Measurements from ENCODE around the gene TM9SF2.
"Not testable (repeated sequence)": the region's sequence is repeated elsewhere in the genome, so short reads cannot be mapped to it uniquely, and the experiment has no call there.

Gene TM9SF2
- total RNA-seq = 71.7 to 193 reads per million in 2 donors

DNA sequence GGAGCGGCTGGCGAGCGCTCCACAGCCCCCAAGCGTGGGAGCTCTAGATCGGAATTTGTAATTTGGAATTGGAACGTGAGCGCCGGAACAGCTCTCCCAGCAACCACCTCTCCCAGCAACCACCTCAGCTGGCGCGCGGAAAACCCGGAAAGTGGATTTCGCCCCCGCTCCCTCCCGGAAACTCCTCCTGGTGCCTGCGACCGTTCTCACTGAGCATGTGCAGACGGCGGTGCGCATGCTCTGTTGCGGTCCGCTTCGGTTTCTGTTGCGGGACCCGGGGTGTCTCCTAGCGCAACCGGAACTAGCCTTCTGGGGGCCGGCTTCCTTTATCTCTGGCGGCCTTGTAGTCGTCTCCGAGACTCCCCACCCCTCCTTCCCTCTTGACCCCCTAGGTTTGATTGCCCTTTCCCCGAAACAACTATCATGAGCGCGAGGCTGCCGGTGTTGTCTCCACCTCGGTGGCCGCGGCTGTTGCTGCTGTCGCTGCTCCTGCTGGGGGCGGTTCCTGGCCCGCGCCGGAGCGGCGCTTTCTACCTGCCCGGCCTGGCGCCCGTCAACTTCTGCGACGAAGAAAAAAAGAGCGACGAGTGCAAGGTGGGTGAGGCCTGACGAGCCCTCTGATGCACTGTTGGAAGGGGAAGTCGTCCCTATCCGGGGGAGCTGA lies at the start of gene TM9SF2:
Gene TM9SF2 (plus strand): TSS at position 289 of the 664 bp plus-strand sequence. CDS start 135 bp downstream, at position 424.
- DNase-seq = peak; percentile 98

- no peak for DNase-seq
Measured at GRCh38 chr13:99454518-99455183, 46.6 kb upstream of the TM9SF2 start.

- no peak for DNase-seq
Measured at GRCh38 chr13:99459099-99459850, 42.0 kb upstream of the TM9SF2 start.

DNA sequence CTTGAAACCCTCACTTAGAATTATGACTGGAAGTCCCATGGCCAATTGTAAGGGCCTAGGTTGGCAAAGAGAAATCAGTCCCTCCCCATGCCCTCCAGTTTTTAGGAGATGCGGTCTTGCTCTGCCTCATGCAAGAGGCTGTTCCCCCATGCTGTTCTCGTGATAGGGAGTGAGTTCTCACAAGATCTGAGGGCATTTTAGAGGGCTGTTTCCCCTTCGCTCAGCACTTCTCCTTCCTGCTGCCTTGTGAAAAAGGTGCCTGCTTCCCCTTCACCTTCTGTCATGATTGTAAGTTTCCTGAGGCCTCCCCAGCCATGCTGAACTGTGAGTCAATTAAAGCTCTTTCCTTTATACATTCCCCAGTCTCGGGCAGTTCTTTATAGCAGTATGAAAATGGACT lies 40.5 kb upstream of the TM9SF2 start:
- DNase-seq = not testable (repeated sequence)

GRCh38 chr13:99463646-99464397 lies 37.5 kb upstream of the TM9SF2 start:
- DNase-seq = no peak

GRCh38 chr13:99464441-99464949 lies 36.8 kb upstream of the TM9SF2 start:
- DNase-seq = no peak

DNA sequence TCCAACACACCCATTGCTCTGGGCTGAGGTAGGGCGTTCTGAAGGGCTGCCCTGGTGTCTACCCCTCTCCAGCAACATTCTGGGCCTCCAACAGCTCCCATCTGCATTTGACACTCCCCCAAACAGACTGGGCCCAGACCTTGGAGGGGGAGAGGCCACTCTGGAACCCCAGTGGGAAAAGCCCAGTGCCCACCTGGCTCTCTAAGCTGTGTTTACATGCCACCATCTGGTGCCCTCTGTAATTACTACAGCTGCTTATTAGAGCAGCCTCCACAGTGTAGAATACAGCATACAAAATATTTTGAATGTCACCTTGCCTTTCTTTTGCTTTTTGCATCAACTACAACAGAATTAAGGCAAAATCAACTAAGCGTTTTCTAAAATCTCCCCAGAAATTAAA lies 35.8 kb upstream of the TM9SF2 start:
- no peak for DNase-seq

- DNase-seq = no peak
Measured at GRCh38 chr13:99467764-99468163, 33.5 kb upstream of the TM9SF2 start.

DNA sequence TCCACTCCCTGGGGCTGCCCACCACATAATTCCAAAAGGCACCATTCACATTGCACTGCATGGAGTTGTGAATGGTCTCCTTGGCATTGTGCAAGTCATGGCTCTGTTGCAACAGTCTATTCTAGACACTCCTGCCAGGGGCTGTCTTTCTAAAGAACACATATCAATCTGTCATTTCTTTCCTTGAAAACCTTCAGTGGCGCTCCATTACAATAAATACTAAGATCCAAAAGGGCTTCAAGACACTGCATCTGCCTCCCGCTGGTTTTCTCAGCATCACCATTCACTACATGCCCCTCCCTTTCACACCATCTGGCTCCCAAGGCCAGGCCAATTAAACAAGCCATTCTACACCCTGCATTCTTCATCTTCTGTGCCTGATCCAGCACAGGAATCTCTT lies 32.2 kb upstream of the TM9SF2 start:
- DNase-seq = no peak

DNA sequence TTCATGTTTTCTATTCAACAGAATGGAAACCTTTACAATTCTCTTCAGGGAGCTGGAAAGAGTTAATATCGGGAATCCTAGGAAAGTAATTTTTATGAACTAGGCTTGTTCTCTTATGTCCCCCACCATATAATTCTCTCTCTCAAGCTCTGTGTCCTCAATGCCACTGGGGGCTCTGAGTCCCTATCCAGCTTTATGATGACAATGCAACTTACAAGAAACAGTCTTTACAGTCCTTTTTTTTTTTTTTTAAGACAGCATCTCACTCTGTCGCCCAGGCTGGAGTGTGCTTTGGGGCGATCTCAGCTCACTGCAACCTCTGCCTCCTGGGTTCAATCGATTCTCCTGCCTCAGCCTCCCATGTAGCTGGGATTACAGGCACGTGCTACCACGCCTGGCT lies 31.2 kb upstream of the TM9SF2 start:
- DNase-seq = no peak

DNA sequence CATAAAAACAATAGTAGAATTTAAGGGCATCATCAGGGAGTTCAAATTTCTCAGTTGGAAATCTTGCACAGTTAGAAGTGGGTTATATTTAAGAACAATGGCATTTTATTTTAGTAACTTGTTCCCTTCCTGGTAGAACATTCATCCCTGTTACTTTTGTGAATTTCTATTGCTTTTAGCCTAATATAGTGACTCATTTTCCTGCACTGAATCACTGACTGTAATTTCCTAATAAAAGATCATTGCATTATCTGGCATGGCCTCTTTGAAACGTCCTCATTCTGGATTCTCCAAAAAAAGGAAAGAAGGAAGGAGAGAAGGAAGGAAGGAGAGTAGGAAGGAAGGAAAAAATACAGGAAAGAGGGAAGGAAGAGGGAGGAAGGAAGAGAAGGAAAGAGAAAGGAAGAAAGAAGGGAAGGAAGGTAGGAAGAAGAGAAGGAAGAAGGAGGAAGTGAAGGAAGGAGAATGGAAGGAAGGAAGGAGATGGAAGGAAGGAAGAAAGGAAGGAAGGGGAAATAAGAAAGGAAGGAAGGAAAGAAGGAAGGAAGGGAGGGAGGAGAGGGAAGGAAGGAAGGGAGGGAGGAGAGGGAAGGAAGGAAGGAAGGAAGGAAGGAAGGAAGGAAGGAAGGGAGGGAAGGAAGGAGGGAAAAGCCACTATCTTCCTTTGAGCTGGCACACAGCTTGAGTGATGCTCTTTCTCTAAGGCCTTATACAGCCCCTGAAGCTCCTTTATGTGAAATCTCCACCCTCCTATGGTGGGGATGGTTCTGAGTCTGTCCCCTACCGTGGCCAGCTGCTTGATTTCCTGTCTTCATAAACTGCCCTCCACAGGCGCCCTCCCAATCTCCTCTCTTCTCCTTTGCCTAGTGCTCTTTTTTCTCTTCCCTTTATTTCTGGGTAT lies 29.8 kb upstream of the TM9SF2 start:
- no peak for DNase-seq

GRCh38 chr13:99472122-99472440 lies 29.2 kb upstream of the TM9SF2 start:
- no peak for DNase-seq

- DNase-seq = no peak
Measured at GRCh38 chr13:99473515-99473914, 27.8 kb upstream of the TM9SF2 start.

GRCh38 chr13:99476648-99477047 lies 24.6 kb upstream of the TM9SF2 start:
- no peak for DNase-seq

- DNase-seq = no peak
Measured at GRCh38 chr13:99477493-99477892, 23.8 kb upstream of the TM9SF2 start.

GRCh38 chr13:99481366-99481765 lies 19.9 kb upstream of the TM9SF2 start:
- DNase-seq = no peak

DNA sequence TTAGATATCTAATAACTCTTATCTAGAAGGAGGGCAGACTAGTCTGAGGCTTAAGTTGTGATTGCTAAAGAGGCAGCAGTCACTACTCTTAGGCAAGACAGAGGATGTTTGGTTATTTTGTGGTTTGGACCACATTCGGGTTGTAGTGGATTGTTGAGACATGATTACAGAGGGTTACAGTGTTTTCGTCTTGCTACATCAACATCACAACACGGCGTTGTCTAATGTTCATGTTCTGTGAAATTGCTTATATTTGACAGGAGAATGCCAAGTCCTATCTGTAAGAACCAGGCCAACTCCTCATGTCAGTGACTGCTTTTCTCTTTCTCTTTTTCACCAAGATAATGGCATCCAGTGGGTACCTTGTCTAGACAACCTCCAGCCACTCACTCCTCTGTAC lies 16.8 kb upstream of the TM9SF2 start:
- DNase-seq = no peak

- DNase-seq = no peak
Measured at GRCh38 chr13:99486996-99487395, 14.3 kb upstream of the TM9SF2 start.

GRCh38 chr13:99489028-99489427 lies 12.2 kb upstream of the TM9SF2 start:
- no peak for DNase-seq

GRCh38 chr13:99491750-99492149 lies 9.5 kb upstream of the TM9SF2 start:
- DNase-seq = not testable (repeated sequence)

- no peak for DNase-seq
Measured at GRCh38 chr13:99495466-99496183, 5.6 kb upstream of the TM9SF2 start.
